CD4-positive, alpha-beta T cell treated with Interleukin-10 for 1 hour (primary cell): ENCODE measurements around the gene DLK1.

Source experiments
- DNase-seq: peaks from one replicate; pipeline ENCODE4 v3.0.0-alpha.2; 2020

The DLK1 gene

GRCh38 chr14:100715803-100716202, 10.9 kb upstream of the DLK1 start:
- DNase-seq, result no peak

GRCh38 chr14:100717386-100717785, 9.3 kb upstream of the DLK1 start:
- DNase-seq, result no peak

- DNase-seq, result no peak
Measured at GRCh38 chr14:100719976-100720520, 6.6 kb upstream of the DLK1 start.

GRCh38 chr14:100721568-100721967, 5.1 kb upstream of the DLK1 start:
- no peak for DNase-seq

GRCh38 chr14:100722367-100722766, 4.3 kb upstream of the DLK1 start:
- no peak for DNase-seq

GRCh38 chr14:100723135-100723829, 3.4 kb upstream of the DLK1 start:
- DNase-seq, result no peak

- no peak for DNase-seq
Measured at GRCh38 chr14:100723830-100724437, 2.8 kb upstream of the DLK1 start.

- DNase-seq, result no peak
Measured at GRCh38 chr14:100724536-100724935, 2.2 kb upstream of the DLK1 start.

GRCh38 chr14:100725587-100726387, 905 bp upstream of the DLK1 start:
- DNase-seq, result no peak

GRCh38 chr14:100727086-100727872, 587 bp downstream of the DLK1 start:
- no peak for DNase-seq

- no peak for DNase-seq
Measured at GRCh38 chr14:100727873-100728240, 1.2 kb downstream of the DLK1 start.

GRCh38 chr14:100728962-100729361, 2.3 kb downstream of the DLK1 start:
- DNase-seq, result no peak

GRCh38 chr14:100729982-100730381, 3.3 kb downstream of the DLK1 start:
- no peak for DNase-seq

GRCh38 chr14:100730581-100730980, 3.9 kb downstream of the DLK1 start:
- DNase-seq, result no peak

- DNase-seq, result no peak
Measured at GRCh38 chr14:100731011-100731670, 4.4 kb downstream of the DLK1 start.

GRCh38 chr14:100731846-100732765, 5.4 kb downstream of the DLK1 start:
- no peak for DNase-seq

- no peak for DNase-seq
Measured at GRCh38 chr14:100732766-100733100, 6.0 kb downstream of the DLK1 start.

GRCh38 chr14:100733152-100733850, 6.6 kb downstream of the DLK1 start:
- DNase-seq, result no peak

- DNase-seq, result no peak
Measured at GRCh38 chr14:100734031-100734990, 7.6 kb downstream of the DLK1 start.

- no peak for DNase-seq
Measured at GRCh38 chr14:100735271-100735670, 8.6 kb downstream of the DLK1 start.
